Panc1 (cell line): ENCODE data around the gene NKAIN4. TPM values are rescaled to one million over a fixed set of nuclear protein-coding genes. Genes with fewer than 3 reads are reported as not detected.
"Not testable (repeated sequence)": the region's sequence is repeated elsewhere in the genome, so short reads cannot be mapped to it uniquely, and the experiment has no call there.

Source experiments
- ATAC-seq: fragments of 200-7000 bp; cut with Tn5 transposase; 2 replicates; pipeline ENCODE4 v1.9.1; 2020; ENCODE audit warnings: mild to moderate bottlenecking, moderate library complexity
- BruUV-seq: library from RNA; stranded (reverse); fragments of 400-500 nt; replicated peaks from 2 replicates; lab custom pipeline; 2021; lab: Mats Ljungman, UMichigan
- CTCF ChIA-PET: fragments of 300-600 bp; sonication (Branson Sonifier 250); formaldehyde crosslinking; loops from one replicate; lab custom pipeline; 2022; ENCODE audit warnings: antibody characterized with exemption; lab: Charles Lee
- POLR2A ChIA-PET: fragments of 300-600 bp; sonication (Branson Sonifier 250); formaldehyde crosslinking; loops from one replicate; lab custom pipeline; 2022; ENCODE audit warnings: antibody characterized with exemption; lab: Charles Lee
- DNase-seq: peaks from one replicate; pipeline ENCODE4 v3.0.0-alpha.2; 2010; ENCODE audit warnings: low read depth, low spot score
- H3K27ac ChIP-seq: 2 replicates; pipeline ENCODE4 v1.5.1; 2011; ENCODE audit warnings: mild to moderate bottlenecking, low read length, inconsistent platforms
- H3K27me3 ChIP-seq: fragments of 200-500 bp; sonication (Bioruptor generic); 2 replicates; pipeline ENCODE4 v1.6.0; 2014; ENCODE audit warnings: low read length, inconsistent platforms; ENCODE audit not compliant: control insufficient read depth, insufficient read depth
- H3K36me3 ChIP-seq: fragments of 200-500 bp; sonication (Bioruptor generic); 2 replicates; pipeline ENCODE4 v1.5.1; 2014; ENCODE audit warnings: inconsistent platforms, mild to moderate bottlenecking, low read length, moderate library complexity; ENCODE audit not compliant: control insufficient read depth, insufficient read depth
- H3K4me1 ChIP-seq: 2 replicates; pipeline ENCODE4 v1.5.1; 2011; ENCODE audit warnings: inconsistent platforms, mild to moderate bottlenecking, low read length, moderate library complexity; ENCODE audit not compliant: control insufficient read depth, insufficient read depth
- H3K4me3 ChIP-seq, 2 experiments: 2 replicates each; pipeline ENCODE4 v1.5.1; 2011 to 2012; ENCODE audit warnings: low read depth in 2 of 2, low read length in 2 of 2, mild to moderate bottlenecking in 2 of 2, inconsistent platforms in 1 of 2, moderate library complexity in 1 of 2
- H3K9me3 ChIP-seq: fragments of 200-500 bp; sonication (Bioruptor generic); 2 replicates; pipeline ENCODE4 v1.5.1; 2014; ENCODE audit warnings: low read depth, mild to moderate bottlenecking, inconsistent platforms, low read length, moderate library complexity; ENCODE audit not compliant: control insufficient read depth, insufficient read depth
- POLR2AphosphoS5 ChIP-seq: IDR thresholded peaks from 2 replicates; pipeline ENCODE4 v1.6.1; 2012; ENCODE audit warnings: mild to moderate bottlenecking, low read depth, low read length, moderate library complexity
- SIN3A ChIP-seq: IDR thresholded peaks from 2 replicates; pipeline ENCODE4 v1.6.1; 2012; ENCODE audit warnings: low read depth, mild to moderate bottlenecking, low read length, moderate library complexity, borderline replicate concordance; ENCODE audit not compliant: insufficient read depth
- TCF7L2 ChIP-seq: IDR thresholded peaks from 2 replicates; pipeline ENCODE4 v1.6.1; 2011; ENCODE audit warnings: mild to moderate bottlenecking, low read depth, low read length, inconsistent platforms
- in situ Hi-C: cut with HindIII; loops from 2 replicates; pipeline ENCODE4 v1.10.0; 2016; ENCODE audit warnings: low sequenced_read_pairs, low pct_unique_long_range_greater_than_20kb
- intact Hi-C: fragments of 100-400 bp; cut with micrococcal nuclease; formaldehyde crosslinking; loops from one replicate; pipeline ENCODE4 v1.10.0; 2022; ENCODE audit not compliant: unreplicated experiment
- total RNA-seq: library from RNA; stranded (reverse); gene quantifications from one replicate; pipeline ENCODE4 v1.2.1, GENCODE V29; 2021; ENCODE audit not compliant: unreplicated experiment
- TF ChIP-seq, protein P1 (sequence below): fragments of 450-650 bp; IDR thresholded peaks from 2 replicates; pipeline ENCODE4 v1.5.1; 2017; ENCODE audit warnings: mild to moderate bottlenecking
- TF ChIP-seq, protein P2 (sequence below), 2 experiments: IDR thresholded peaks; 2 replicates each; pipeline ENCODE4 v1.6.1; 2011 to 2012; ENCODE audit warnings: low read depth in 2 of 2, control low read depth in 1 of 2, low read length in 1 of 2, mild to moderate bottlenecking in 1 of 2, moderate library complexity in 1 of 2; ENCODE audit not compliant: insufficient read depth in 1 of 2

Gene NKAIN4
- total RNA-seq, 1 experiment from 2014 or later, result 5.5 TPM

DNA sequence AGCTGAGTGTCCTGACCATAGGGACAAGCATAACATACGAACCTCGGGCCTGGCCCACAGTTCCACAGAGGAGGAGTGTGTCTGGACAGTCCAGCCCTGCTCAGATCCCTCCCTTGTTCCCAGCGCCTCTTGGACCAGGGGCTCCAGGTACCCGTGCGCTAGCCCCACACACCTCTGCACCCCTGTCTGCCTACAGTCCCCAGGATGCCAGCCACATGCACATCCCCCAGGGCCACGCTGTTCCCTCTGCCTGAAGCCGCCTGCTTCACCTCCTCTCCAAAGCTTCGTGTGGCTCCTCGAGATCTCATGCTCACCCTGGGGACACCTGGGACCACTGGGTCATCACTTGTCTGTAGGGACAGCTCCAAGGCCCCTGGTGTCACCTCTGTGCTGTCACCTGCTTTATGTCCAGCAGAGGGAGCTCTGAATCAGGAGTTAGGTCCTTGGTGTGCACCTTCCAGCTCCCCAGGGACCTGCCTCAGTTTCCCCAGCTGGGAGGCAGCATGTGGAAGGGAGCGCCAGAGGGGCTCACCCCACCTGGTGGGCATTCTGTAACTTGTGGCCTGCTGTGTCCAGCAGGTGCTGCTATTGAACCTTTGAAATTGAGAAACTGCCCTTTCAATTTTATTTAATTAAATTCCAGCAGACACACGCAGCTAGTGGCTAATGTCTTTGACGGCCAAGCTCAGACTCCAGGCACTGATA lies 31.0 kb downstream of the NKAIN4 start:
- in situ Hi-C loops, result loop anchor here (5.0 kb wide), 1 partner anchor 54 kb away; no protein-coding TSS in a partner anchor

DNA sequence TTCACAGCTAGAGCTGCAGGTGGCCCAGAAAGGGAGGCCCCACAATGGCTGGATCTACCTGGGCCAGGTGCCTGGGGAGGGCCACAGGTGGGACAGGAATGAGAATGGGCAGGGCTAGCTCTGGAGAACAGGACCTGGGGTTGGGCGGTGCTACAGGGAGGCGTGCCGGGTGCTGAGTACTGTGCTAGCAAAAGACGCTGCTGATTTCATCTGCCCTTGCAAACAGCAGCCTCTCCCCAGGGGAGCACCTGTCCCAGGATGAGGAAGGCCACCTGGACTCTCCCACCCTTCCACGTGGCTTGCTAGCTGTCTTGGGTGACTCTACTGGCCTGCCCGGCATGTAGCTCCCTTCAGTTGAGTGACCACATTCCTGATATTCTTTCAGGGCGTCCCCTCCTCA lies 31.7 kb downstream of the NKAIN4 start:
- intact Hi-C loops (loop anchor here (5.0 kb wide), 1 partner anchor 70 kb away; the partner anchor contains the start of gene COL20A1), in situ Hi-C loops (loop anchor here (5.0 kb wide), 1 partner anchor 55 kb away; no protein-coding TSS in a partner anchor)
- TF ChIP-seq TCF7L2 (no peak), POLR2AphosphoS5 (no peak), SIN3A (no peak)
- TF ChIP-seq, protein P1, sequence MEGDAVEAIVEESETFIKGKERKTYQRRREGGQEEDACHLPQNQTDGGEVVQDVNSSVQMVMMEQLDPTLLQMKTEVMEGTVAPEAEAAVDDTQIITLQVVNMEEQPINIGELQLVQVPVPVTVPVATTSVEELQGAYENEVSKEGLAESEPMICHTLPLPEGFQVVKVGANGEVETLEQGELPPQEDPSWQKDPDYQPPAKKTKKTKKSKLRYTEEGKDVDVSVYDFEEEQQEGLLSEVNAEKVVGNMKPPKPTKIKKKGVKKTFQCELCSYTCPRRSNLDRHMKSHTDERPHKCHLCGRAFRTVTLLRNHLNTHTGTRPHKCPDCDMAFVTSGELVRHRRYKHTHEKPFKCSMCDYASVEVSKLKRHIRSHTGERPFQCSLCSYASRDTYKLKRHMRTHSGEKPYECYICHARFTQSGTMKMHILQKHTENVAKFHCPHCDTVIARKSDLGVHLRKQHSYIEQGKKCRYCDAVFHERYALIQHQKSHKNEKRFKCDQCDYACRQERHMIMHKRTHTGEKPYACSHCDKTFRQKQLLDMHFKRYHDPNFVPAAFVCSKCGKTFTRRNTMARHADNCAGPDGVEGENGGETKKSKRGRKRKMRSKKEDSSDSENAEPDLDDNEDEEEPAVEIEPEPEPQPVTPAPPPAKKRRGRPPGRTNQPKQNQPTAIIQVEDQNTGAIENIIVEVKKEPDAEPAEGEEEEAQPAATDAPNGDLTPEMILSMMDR, result no peak
- TF ChIP-seq, protein P2, sequence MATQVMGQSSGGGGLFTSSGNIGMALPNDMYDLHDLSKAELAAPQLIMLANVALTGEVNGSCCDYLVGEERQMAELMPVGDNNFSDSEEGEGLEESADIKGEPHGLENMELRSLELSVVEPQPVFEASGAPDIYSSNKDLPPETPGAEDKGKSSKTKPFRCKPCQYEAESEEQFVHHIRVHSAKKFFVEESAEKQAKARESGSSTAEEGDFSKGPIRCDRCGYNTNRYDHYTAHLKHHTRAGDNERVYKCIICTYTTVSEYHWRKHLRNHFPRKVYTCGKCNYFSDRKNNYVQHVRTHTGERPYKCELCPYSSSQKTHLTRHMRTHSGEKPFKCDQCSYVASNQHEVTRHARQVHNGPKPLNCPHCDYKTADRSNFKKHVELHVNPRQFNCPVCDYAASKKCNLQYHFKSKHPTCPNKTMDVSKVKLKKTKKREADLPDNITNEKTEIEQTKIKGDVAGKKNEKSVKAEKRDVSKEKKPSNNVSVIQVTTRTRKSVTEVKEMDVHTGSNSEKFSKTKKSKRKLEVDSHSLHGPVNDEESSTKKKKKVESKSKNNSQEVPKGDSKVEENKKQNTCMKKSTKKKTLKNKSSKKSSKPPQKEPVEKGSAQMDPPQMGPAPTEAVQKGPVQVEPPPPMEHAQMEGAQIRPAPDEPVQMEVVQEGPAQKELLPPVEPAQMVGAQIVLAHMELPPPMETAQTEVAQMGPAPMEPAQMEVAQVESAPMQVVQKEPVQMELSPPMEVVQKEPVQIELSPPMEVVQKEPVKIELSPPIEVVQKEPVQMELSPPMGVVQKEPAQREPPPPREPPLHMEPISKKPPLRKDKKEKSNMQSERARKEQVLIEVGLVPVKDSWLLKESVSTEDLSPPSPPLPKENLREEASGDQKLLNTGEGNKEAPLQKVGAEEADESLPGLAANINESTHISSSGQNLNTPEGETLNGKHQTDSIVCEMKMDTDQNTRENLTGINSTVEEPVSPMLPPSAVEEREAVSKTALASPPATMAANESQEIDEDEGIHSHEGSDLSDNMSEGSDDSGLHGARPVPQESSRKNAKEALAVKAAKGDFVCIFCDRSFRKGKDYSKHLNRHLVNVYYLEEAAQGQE (IDR thresholded peaks at IDR 0.05; ENCODE audit: insufficient read depth in 1 of 2, low read depth in 2 of 2, low read length in 1 of 2), result no peak
- Histone ChIP-seq H3K9me3 (no peaks in the 10 kb centered on the region), H3K4me3 (no peak overlapping the region), H3K36me3 (no peaks in the 10 kb centered on the region), H3K27ac (no peak overlapping the region), H3K27me3 (no peaks in the 10 kb centered on the region), H3K4me1 (peaks cover 24% of the 10 kb centered on the region)
- no TSS peak for BruUV-seq
- ChIA-PET POLR2A (interaction anchor here (0.7 kb wide), 1 partner anchor 36 kb away, joined by 3 read pairs; no protein-coding TSS in a partner anchor), CTCF (interaction anchor here (2.5 to 4.1 kb wide), 5 partner anchors 11 to 159 kb away, joined by 13 to 52 read pairs (median 25); partner anchors contain the start of gene BIRC7)
- ATAC-seq, result no peak
- no peak for DNase-seq

More for the DNA sequence above, 31.0 kb downstream of the NKAIN4 start:
- CTCF ChIA-PET, result interaction anchor here (0.6 to 4.1 kb wide), 20 partner anchors 11 to 257 kb away, joined by 3 to 52 read pairs (median 5); partner anchors contain the start of genes ARFGAP1 and BIRC7
- H3K9me3 ChIP-seq, result no peaks in the 10 kb centered on the region
- H3K4me3 ChIP-seq, result no peak overlapping the region
- BruUV-seq, result no TSS peak
- H3K27me3 ChIP-seq, result no peaks in the 10 kb centered on the region
- peaks cover 24% of the 10 kb centered on the region for H3K4me1 ChIP-seq
- DNase-seq (no peak), ATAC-seq (peak; percentile 69)
- H3K27ac ChIP-seq, result peak overlapping the region; percentile 54
- TF ChIP-seq SIN3A, result no peak
- TF ChIP-seq, protein P1, result peak; percentile 94
- no peak for TF ChIP-seq TCF7L2
- intact Hi-C loops, result loop anchor here (5.0 kb wide), 1 partner anchor 69 kb away; the partner anchor contains the start of gene COL20A1
- no peaks in the 10 kb centered on the region for H3K36me3 ChIP-seq
- POLR2A ChIA-PET, result interaction anchor here (1.1 kb wide), 1 partner anchor 12 kb away, joined by 3 read pairs; no protein-coding TSS in a partner anchor

DNA sequence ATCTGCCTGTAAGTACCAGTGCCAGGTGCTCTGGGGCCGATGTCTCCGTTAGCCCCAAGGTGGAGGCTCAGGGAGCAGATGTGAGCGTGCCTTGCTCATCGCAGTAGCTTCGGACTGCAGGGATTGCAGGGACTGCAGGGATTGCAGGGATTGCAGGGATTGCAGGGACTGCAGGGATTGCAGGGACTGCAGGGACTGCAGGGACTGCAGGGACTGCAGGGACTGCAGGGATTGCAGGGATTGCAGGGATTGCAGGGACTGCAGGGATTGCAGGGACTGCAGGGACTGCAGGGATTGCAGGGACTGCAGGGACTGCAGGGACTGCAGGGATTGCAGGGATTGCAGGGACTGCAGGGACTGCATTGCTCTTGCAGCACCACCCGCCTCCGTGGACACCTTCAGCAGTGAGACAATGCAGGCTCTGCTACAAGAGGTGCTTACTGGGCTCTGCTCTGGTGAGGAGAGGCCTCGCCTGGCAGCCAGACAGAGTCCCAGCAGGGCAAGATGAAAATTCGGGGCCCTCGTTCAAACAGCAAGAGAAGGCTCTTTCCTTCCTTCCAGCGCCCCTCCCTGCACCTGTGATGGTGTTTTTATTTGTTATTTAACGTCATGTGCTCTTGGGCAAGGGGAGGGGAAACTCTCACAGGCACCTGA lies 32.7 kb downstream of the NKAIN4 start:
- POLR2A ChIA-PET, ATAC-seq, H3K36me3 ChIP-seq, H3K9me3 ChIP-seq, H3K27ac ChIP-seq, DNase-seq, H3K4me3 ChIP-seq, CTCF ChIA-PET, H3K27me3 ChIP-seq, BruUV-seq: not testable (repeated sequence)
- intact Hi-C loops, result loop anchor here (5.0 kb wide), 1 partner anchor 71 kb away; the partner anchor contains the start of gene COL20A1
- H3K4me1 ChIP-seq, result peaks cover 26% of the 10 kb centered on the region
- in situ Hi-C loops, result loop anchor here (5.0 kb wide), 1 partner anchor 56 kb away; no protein-coding TSS in a partner anchor
